T-helper 2 cell (primary cell): ENCODE results near the gene GATAD2A.
A peak's percentile ranks its signal among the peaks of the same experiment; 100 is the strongest.

Experiments used
- DNase-seq, 5 experiments: peaks; one replicate each; pipeline versions ENCODE4 v3.0.0 to v3.0.0-alpha.2; 2012 to 2022

GATAD2A gene

GRCh38 chr19:19514215-19514657, 108.8 kb downstream of the GATAD2A start:
- no peak for DNase-seq

GRCh38 chr19:19514881-19515641, 109.6 kb downstream of the GATAD2A start, which contains the start of gene TSSK6:
TSS of gene TSSK6 (minus strand) at chr19:19515548. CDS start at chr19:19515427, 121 bp downstream.
- DNase-seq = no peak

GRCh38 chr19:19515642-19516519, 110.4 kb downstream of the GATAD2A start, which contains the start of gene NDUFA13:
TSS of gene NDUFA13 (plus strand) at chr19:19516225. CDS start at chr19:19516239, 14 bp downstream.
- peak; percentile 85 to 92 (median 87) for DNase-seq

GRCh38 chr19:19517235-19517619, 111.8 kb downstream of the GATAD2A start:
- no peak for DNase-seq

- no peak for DNase-seq
Observed at GRCh38 chr19:19520989-19521388, 115.5 kb downstream of the GATAD2A start.

- DNase-seq = no peak
Observed at GRCh38 chr19:19523177-19523576, 117.7 kb downstream of the GATAD2A start.

GRCh38 chr19:19524053-19524452, 118.6 kb downstream of the GATAD2A start:
- DNase-seq = no peak

- DNase-seq = no peak
Observed at GRCh38 chr19:19525611-19526380, 120.3 kb downstream of the GATAD2A start.

GRCh38 chr19:19526581-19527370, 121.3 kb downstream of the GATAD2A start:
- no peak for DNase-seq

GRCh38 chr19:19527371-19527656, 121.8 kb downstream of the GATAD2A start:
- no peak for DNase-seq

- DNase-seq = no peak
Observed at GRCh38 chr19:19527674-19528625, 122.5 kb downstream of the GATAD2A start.

GRCh38 chr19:19528721-19529490, 123.4 kb downstream of the GATAD2A start, which contains the start of gene YJEFN3:
TSS of gene YJEFN3 (plus strand) at chr19:19528911. CDS start at chr19:19528933, 22 bp downstream.
- DNase-seq = no peak

GRCh38 chr19:19529783-19530422, 124.4 kb downstream of the GATAD2A start:
- DNase-seq = no peak

- DNase-seq = no peak
Observed at GRCh38 chr19:19530423-19530804, 124.9 kb downstream of the GATAD2A start.

- DNase-seq = no peak
Observed at GRCh38 chr19:19530889-19531288, 125.4 kb downstream of the GATAD2A start.

- peak; percentile 65 to 82 (median 78) for DNase-seq
Observed at GRCh38 chr19:19531951-19532805, 126.7 kb downstream of the GATAD2A start.

GRCh38 chr19:19532806-19533701, 127.6 kb downstream of the GATAD2A start:
- no peak for DNase-seq
